Measurements from ENCODE around the gene BOD1L1. TPM values are rescaled to one million over a fixed set of nuclear protein-coding genes. Genes with fewer than 3 reads are reported as not detected.

The BOD1L1 gene
- total and polyA plus RNA-seq, 2 experiments from 2014 or later: 18.2 to 43.2 TPM

DNA sequence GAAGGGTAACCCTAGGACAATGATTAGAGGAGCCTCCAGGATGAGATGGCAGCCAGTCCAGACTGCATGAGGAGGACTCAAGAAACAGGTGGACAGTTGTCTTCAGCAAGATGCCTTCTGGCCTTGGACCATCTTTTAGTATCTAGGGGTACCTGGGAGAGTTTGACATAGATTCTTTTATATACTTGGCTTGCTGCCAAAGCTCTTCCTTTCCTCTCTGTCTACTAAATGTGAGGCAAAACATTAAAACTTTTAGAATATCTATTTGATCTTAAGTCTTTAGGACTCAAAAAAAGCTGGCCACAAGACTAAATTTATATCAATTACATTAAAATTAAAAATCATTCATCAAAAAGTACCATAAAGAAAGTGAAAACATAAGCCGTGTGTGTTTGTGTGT lies 64.6 kb downstream of the BOD1L1 start:
- no peaks in the 10 kb centered on the region for H3K9me3 Mint-ChIP-seq
- H2AFZ ChIP-seq: no peak overlapping the region
- no peaks in the 10 kb centered on the region for H3F3A ChIP-seq (replicated peaks; ENCODE audit: low read depth)

More for the DNA sequence above, 64.6 kb downstream of the BOD1L1 start:
- Histone ChIP-seq H3K27me3 (ENCODE audit: insufficient read depth) (no peaks in the 10 kb centered on the region), H3K4me3 (no peak overlapping the region), H3K27ac (ENCODE audit: low read depth) (no peak overlapping the region), H3K79me2 (replicated peaks; ENCODE audit: insufficient read depth) (no peaks in the 10 kb centered on the region), H3K4me2 (no peak overlapping the region), H3K4me1 (ENCODE audit: insufficient read depth) (no peaks in the 10 kb centered on the region), H3K9me2 (ENCODE audit: insufficient read depth) (no peaks in the 10 kb centered on the region; the same call in 1 of the 2 replicates), H4K20me1 (replicated peaks; ENCODE audit: insufficient read depth) (no peaks in the 10 kb centered on the region), H3K36me3 (ENCODE audit: insufficient read depth) (no peaks in the 10 kb centered on the region)
- no peak for DNase-seq (ENCODE audit: low spot score)
- H3K27me3 Mint-ChIP-seq (ENCODE audit: insufficient read depth, low read depth, poor library complexity): peaks cover 1% of the 10 kb centered on the region
- H3K4me1 Mint-ChIP-seq: no peaks in the 10 kb centered on the region
- no peaks in the 10 kb centered on the region for H3K36me3 Mint-ChIP-seq (ENCODE audit: low read depth)
- no peak overlapping the region for H3K27ac Mint-ChIP-seq
- no peak for ATAC-seq
- TF ChIP-seq, protein P1, sequence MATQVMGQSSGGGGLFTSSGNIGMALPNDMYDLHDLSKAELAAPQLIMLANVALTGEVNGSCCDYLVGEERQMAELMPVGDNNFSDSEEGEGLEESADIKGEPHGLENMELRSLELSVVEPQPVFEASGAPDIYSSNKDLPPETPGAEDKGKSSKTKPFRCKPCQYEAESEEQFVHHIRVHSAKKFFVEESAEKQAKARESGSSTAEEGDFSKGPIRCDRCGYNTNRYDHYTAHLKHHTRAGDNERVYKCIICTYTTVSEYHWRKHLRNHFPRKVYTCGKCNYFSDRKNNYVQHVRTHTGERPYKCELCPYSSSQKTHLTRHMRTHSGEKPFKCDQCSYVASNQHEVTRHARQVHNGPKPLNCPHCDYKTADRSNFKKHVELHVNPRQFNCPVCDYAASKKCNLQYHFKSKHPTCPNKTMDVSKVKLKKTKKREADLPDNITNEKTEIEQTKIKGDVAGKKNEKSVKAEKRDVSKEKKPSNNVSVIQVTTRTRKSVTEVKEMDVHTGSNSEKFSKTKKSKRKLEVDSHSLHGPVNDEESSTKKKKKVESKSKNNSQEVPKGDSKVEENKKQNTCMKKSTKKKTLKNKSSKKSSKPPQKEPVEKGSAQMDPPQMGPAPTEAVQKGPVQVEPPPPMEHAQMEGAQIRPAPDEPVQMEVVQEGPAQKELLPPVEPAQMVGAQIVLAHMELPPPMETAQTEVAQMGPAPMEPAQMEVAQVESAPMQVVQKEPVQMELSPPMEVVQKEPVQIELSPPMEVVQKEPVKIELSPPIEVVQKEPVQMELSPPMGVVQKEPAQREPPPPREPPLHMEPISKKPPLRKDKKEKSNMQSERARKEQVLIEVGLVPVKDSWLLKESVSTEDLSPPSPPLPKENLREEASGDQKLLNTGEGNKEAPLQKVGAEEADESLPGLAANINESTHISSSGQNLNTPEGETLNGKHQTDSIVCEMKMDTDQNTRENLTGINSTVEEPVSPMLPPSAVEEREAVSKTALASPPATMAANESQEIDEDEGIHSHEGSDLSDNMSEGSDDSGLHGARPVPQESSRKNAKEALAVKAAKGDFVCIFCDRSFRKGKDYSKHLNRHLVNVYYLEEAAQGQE (IDR thresholded peaks at IDR 0.05; ENCODE audit: unreplicated experiment): no peak
- TF ChIP-seq, protein P2, sequence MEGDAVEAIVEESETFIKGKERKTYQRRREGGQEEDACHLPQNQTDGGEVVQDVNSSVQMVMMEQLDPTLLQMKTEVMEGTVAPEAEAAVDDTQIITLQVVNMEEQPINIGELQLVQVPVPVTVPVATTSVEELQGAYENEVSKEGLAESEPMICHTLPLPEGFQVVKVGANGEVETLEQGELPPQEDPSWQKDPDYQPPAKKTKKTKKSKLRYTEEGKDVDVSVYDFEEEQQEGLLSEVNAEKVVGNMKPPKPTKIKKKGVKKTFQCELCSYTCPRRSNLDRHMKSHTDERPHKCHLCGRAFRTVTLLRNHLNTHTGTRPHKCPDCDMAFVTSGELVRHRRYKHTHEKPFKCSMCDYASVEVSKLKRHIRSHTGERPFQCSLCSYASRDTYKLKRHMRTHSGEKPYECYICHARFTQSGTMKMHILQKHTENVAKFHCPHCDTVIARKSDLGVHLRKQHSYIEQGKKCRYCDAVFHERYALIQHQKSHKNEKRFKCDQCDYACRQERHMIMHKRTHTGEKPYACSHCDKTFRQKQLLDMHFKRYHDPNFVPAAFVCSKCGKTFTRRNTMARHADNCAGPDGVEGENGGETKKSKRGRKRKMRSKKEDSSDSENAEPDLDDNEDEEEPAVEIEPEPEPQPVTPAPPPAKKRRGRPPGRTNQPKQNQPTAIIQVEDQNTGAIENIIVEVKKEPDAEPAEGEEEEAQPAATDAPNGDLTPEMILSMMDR (conservative IDR thresholded peaks at IDR 0.05; ENCODE audit: low read depth in 2 of 2): no peak
- TF ChIP-seq, protein P3, sequence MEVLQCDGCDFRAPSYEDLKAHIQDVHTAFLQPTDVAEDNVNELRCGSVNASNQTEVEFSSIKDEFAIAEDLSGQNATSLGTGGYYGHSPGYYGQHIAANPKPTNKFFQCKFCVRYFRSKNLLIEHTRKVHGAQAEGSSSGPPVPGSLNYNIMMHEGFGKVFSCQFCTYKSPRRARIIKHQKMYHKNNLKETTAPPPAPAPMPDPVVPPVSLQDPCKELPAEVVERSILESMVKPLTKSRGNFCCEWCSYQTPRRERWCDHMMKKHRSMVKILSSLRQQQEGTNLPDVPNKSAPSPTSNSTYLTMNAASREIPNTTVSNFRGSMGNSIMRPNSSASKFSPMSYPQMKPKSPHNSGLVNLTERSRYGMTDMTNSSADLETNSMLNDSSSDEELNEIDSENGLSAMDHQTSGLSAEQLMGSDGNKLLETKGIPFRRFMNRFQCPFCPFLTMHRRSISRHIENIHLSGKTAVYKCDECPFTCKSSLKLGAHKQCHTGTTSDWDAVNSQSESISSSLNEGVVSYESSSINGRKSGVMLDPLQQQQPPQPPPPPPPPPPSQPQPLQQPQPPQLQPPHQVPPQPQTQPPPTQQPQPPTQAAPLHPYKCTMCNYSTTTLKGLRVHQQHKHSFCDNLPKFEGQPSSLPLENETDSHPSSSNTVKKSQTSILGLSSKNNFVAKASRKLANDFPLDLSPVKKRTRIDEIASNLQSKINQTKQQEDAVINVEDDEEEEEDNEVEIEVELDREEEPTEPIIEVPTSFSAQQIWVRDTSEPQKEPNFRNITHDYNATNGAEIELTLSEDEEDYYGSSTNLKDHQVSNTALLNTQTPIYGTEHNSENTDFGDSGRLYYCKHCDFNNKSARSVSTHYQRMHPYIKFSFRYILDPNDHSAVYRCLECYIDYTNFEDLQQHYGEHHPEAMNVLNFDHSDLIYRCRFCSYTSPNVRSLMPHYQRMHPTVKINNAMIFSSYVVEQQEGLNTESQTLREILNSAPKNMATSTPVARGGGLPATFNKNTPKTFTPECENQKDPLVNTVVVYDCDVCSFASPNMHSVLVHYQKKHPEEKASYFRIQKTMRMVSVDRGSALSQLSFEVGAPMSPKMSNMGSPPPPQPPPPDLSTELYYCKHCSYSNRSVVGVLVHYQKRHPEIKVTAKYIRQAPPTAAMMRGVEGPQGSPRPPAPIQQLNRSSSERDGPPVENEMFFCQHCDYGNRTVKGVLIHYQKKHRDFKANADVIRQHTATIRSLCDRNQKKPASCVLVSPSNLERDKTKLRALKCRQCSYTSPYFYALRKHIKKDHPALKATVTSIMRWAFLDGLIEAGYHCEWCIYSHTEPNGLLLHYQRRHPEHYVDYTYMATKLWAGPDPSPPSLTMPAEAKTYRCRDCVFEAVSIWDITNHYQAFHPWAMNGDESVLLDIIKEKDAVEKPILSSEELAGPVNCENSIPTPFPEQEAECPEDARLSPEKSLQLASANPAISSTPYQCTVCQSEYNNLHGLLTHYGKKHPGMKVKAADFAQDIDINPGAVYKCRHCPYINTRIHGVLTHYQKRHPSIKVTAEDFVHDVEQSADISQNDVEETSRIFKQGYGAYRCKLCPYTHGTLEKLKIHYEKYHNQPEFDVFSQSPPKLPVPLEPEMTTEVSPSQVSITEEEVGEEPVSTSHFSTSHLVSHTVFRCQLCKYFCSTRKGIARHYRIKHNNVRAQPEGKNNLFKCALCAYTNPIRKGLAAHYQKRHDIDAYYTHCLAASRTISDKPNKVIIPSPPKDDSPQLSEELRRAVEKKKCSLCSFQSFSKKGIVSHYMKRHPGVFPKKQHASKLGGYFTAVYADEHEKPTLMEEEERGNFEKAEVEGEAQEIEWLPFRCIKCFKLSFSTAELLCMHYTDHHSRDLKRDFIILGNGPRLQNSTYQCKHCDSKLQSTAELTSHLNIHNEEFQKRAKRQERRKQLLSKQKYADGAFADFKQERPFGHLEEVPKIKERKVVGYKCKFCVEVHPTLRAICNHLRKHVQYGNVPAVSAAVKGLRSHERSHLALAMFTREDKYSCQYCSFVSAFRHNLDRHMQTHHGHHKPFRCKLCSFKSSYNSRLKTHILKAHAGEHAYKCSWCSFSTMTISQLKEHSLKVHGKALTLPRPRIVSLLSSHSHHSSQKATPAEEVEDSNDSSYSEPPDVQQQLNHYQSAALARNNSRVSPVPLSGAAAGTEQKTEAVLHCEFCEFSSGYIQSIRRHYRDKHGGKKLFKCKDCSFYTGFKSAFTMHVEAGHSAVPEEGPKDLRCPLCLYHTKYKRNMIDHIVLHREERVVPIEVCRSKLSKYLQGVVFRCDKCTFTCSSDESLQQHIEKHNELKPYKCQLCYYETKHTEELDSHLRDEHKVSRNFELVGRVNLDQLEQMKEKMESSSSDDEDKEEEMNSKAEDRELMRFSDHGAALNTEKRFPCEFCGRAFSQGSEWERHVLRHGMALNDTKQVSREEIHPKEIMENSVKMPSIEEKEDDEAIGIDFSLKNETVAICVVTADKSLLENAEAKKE (CRISPR knock-in tag; IDR thresholded peaks at IDR 0.05): no peak
- TF ChIP-seq, protein P4, sequence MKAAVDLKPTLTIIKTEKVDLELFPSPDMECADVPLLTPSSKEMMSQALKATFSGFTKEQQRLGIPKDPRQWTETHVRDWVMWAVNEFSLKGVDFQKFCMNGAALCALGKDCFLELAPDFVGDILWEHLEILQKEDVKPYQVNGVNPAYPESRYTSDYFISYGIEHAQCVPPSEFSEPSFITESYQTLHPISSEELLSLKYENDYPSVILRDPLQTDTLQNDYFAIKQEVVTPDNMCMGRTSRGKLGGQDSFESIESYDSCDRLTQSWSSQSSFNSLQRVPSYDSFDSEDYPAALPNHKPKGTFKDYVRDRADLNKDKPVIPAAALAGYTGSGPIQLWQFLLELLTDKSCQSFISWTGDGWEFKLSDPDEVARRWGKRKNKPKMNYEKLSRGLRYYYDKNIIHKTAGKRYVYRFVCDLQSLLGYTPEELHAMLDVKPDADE (IDR thresholded peaks at IDR 0.05): no peak
- no peak for TF ChIP-seq ZNF331 (CRISPR knock-in tag; IDR thresholded peaks at IDR 0.05; ENCODE audit: low read depth)
- TF ChIP-seq POLR2AphosphoS5 (IDR thresholded peaks at IDR 0.05; ENCODE audit: low read depth): no peak
- no peak for TF ChIP-seq NANOG (IDR thresholded peaks at IDR 0.05; ENCODE audit: borderline replicate concordance)
- no peak for TF ChIP-seq JUNB (IDR thresholded peaks at IDR 0.05; ENCODE audit: unreplicated experiment)
- no peak for TF ChIP-seq EZH2phosphoT487 (IDR thresholded peaks at IDR 0.05; ENCODE audit: unreplicated experiment)
- no peak for TF ChIP-seq EZH2 (IDR thresholded peaks at IDR 0.05; ENCODE audit: low read depth, unreplicated experiment)
- no peak for TF ChIP-seq ZNF114 (CRISPR knock-in tag; IDR thresholded peaks at IDR 0.05)
- no peak for TF ChIP-seq CREB1 (CRISPR knock-in tag; IDR thresholded peaks at IDR 0.05; ENCODE audit: low read depth)
- TF ChIP-seq STAT1 (IDR thresholded peaks at IDR 0.05; ENCODE audit: unreplicated experiment): no peak
- no peak overlapping the region for H3K4me3 Mint-ChIP-seq
